HK-2 (cell line): ENCODE measurements around the gene STK17A.

Experiments
- DNase-seq: peaks from one replicate; pipeline ENCODE4 v3.0.0-alpha.2; 2018; ENCODE audit not compliant: unreplicated experiment

Gene STK17A

DNA sequence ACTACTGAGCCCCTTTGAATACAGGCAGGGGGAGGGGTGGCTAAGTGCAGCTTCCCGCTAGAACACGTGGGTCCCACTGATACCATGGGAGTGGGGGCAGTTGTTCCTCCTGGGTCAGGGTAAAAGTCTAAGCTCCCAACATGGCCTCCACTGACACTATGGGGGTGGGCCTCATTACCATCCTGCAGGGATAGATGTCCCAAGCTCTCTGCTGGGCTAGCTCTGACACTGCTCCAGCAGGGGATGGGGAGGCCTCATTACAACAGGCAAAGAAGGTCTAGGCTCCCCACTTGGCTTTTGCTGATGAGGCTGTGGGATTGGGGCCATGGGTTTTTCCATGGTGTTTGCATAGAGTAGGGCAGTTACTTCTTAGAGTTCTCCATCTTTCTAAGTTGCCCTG, 51.5 kb downstream of the STK17A start:
- DNase-seq, result no peak

DNA sequence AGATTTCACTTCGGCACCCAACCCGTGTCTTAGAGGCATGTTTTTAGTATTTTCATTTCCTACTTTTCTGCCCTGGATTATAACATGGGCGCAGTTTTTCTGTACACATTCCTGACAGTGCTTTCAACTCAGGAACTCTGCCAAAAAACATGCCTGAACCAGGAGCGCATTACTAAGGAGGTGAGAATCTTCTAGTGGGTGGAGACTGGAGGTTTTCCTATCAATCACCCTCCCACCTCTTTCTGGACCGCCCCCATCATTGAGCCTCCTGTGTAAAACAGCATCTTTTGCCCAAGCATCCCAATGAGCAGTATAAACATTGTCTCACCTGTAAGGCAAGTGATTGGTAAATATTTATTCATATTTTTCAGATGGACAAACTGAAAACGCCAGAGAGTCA, 53.2 kb downstream of the STK17A start:
- DNase-seq, result no peak

DNA sequence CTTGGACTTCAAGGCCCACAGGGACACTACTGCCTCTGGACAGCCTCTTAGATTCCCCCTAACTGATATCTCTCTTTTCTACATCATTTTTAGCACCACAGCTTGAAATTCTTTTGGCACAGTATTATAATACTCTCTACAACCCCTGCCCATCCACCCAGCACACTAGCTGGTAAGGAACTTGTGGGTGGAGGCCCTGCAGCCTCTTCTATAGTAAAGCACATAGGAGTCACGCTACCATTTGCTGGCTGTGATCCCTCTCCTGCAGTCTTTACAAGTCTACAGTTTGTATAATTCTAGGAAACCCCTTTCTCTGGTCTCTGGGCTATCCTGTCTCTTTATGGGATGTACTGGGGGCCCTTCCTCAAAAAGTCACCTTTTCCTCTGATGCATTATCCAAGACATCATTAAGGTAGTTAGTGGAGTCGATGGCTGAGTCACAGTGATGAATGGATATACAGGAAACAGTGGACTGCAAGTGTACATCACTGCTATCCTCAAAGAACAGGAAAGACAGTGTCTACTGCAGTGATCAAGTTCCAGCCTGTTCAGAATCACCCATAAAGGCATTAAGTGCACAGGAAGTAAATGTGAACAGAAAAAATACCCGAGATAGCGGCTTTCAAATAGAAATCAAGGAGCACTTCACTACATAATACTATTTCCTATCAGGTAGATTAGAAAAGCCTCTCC, 54.4 kb downstream of the STK17A start:
- no peak for DNase-seq

GRCh38 chr7:43639858-43640491, 57.1 kb downstream of the STK17A start:
- DNase-seq, result no peak

DNA sequence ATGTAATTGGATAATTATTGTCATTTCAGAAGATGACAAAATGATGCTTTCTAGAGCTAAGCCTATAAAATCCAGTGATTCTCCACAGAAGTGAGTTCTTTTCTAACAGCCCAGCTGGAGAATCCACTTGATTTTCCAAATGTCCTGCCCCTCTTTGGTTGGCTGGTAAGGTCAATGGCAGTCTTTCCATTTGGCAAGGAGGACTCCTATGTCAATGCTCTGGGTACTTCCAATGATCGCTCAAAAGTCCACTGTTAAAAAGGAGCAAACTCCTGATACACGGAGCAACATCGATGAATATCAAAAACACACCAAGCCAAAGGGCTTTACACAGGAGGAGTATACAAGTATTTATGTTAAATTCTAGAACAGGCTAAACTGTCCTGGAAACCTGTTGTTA, 57.8 kb downstream of the STK17A start:
- DNase-seq, result no peak

GRCh38 chr7:43642897-43643630, 60.2 kb downstream of the STK17A start:
- DNase-seq, result no peak

- no peak for DNase-seq
These were observed 60.9 kb downstream of the STK17A start for GRCh38 chr7:43643846-43644245.

DNA sequence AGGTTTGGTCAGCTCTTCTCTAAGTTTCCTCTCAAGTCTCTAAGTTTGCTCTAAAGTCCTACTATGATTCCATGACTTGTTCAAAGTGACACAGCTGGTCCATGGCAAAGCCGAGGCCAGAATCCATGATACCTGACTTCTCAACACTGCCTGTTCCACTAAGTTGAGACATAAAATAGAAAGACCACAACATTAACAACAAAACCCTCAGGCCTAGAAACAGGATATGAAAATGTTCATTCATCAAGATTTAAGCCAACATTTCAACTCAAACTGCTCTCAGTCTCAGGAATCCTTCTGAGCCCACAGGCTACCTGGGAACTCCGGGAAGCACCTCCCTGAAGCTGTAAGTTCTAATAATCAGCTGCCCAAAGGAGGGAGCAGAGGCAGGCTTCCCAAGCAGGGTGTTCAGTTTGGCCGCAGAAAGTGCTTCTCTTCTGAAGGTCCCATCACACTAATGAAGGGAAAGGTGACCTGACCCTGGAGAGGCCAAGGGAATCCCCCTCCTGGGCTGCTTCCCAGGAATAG, 62.9 kb downstream of the STK17A start:
- DNase-seq, result no peak

GRCh38 chr7:43646603-43647338, 63.9 kb downstream of the STK17A start:
- DNase-seq, result no peak

DNA sequence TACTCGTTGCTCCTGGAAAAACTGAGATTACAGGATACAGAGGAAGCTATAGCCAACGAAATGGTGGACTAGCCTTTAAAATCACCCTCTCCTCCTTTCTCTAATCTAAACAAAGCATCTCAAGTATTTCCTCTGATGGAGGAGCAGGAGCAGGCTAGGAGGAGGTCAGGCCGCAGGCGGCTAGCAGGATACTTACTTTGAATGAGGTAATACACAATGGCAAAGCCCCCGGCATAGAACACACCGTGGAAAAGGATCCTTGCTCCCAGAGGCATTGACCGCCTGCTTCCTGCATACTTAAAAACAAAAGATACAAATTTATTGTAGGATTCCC, 64.4 kb downstream of the STK17A start:
- DNase-seq, result no peak

DNA sequence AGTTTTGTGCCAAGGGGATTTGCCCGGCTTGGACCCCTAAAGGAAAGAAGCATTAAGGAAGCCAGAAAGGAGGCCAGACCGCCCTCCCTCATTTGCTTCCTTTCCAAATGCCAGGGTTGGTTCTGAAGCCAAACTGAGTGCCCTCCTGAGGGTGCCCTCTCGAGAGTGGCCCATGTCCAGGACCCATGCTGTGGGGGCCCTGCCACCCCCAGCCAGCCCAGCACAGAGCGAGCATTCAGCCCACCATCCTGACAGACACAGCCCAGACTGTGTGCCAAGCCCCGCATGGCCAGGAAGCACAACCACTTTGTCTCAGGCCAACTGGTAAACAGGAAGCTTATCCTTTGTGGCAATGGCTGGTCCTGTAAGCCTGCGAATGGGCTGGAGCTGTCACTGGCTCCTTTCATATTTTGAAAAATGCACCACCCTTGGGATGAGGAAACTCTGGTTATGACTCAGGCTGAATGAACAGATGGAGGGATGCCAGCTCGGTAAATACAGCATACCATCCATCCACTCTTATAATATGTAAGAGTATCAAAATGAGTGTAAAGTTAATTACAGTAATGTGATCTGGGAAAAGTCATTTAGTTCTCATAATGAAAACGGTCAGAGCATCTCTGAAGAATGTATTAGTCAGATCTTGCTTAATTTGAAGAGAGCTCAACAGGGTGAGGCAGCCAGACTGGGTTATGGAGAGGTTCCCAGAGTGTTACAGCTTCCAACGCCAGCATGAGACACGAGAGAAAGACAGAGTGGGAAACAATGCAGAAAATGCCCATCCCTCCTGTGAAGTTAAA, 65.0 kb downstream of the STK17A start:
- peak; percentile 75 for DNase-seq

GRCh38 chr7:43648473-43649406, 65.8 kb downstream of the STK17A start:
- DNase-seq, result peak; percentile 47

- DNase-seq, result no peak
These were observed 66.9 kb downstream of the STK17A start for GRCh38 chr7:43649755-43650274.

DNA sequence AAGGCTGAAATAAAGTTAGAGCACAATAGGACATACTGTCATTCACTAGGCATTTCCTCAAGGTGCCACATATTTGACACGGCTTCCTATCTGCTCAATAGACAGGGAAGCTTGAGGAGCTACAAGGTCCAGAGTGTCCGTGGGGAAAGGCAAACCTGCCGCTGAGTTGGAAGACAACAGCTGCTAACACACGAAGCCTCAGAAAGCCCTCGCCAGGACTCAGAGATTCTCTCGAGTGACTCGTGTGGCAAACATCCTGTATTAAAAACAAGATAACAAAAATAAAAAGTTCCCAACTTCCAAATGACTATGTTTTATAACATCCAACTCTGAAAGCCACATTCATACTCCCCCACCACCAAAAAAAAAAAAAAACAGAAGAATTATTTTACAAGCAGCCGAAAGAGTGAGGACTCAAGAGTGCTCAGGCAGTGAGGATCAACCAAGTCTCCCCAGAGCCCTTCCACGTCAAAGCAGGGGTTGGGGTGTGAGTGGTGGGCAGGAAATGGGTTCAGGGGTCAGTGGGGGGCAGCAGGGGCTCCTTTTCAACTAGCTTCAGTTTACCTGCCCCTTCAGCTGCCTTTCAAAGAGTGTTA, 67.6 kb downstream of the STK17A start:
- DNase-seq, result peak; percentile 40

- no peak for DNase-seq
These were observed 69.5 kb downstream of the STK17A start for GRCh38 chr7:43652364-43652763.

- no peak for DNase-seq
These were observed 70.6 kb downstream of the STK17A start for GRCh38 chr7:43653466-43653865.

DNA sequence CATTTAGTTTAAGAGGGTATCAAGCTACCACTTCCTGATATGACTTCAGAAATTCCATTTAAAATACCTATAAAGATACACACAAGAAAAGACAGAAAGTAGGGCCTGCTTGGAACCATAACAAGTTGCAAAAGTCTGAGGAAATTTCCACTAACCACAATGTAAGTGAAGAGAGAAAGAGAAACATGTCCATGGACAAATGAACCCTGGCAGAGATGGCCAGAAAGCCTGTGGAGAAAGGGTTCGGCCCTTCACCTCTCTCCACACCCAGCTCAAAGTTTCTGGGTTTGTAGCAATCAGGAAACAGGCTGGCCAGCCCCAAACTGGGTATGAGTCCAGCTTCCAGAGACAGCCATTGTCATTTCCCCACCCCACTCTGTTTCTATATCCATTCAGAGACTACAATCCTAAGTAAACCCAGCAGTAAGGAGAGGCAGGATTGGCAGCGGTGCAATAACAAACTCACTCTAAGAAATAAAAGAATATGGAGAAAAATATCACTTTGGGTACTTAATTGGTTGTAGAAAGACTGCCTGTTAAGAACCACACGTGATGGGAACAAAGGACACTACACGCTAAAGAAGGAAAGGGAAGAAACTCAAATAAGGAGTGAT, 71.1 kb downstream of the STK17A start:
- no peak for DNase-seq

DNA sequence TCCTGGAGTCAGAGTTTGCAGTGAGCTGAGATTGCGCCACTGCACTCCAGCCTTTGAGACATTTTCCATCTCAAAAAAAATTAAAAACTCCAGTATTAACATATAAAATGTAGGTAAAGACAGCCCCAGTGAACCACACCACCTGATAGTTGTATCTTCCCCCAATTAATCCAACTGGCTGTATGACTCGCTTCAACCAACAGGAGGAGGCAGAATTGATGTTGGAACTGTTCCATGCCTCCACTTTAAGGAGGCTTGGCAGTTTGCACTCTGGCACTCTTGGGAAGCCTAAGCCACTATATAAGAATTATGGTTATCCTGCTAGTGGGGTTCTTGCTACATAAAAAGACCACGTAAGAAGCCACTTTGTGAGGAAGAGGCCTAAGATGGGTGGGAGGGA, 72.7 kb downstream of the STK17A start:
- no peak for DNase-seq

DNA sequence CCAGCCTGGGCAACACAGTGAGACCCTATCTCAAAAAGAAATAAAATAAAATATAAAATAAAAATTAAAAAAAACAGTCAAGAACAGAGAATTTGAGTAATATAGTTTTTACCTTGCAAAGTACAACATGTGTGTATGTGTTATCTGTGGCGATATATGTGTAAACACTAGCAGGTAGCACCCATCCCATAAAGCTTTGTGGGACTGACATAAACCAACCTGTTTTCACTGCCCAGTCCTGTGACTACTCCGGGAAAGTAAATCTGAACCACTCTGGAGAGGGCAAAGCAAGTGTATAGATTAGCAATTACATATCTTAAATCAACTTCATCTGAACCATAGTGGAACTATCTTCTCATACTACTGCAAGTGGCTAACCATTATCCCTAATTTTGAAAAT, 74.1 kb downstream of the STK17A start:
- no peak for DNase-seq
